ENCODE data around the gene PRR5.

PRR5 gene

GRCh38 chr22:44702479-44703198 lies 635 bp downstream of the PRR5 start:
- no peak for TF ChIP-seq CTCF (IDR thresholded peaks at IDR 0.05)
- Histone ChIP-seq H3K4me1 (peaks cover 3% of the 10 kb centered on the region), H3K9ac (no peak overlapping the region), H3K27me3 (ENCODE audit: control insufficient read depth, insufficient read depth, low read length) (no peaks in the 10 kb centered on the region), H3K36me3 (ENCODE audit: control insufficient read depth, insufficient read depth, low read length) (no peaks in the 10 kb centered on the region), H3K4me3 (ENCODE audit: low read depth, low read length) (peak overlapping the region; percentile 59), H3K27ac (no peak overlapping the region), H3K9me3 (ENCODE audit: control insufficient read depth, low read length) (no peaks in the 10 kb centered on the region), H3K4me2 (ENCODE audit: low read length) (peak overlapping the region; percentile 81), H2AFZ (peak overlapping the region; percentile 53), H3K79me2 (peaks cover 3% of the 10 kb centered on the region)

- H3K9ac ChIP-seq, result no peak overlapping the region
Measured at GRCh38 chr22:44703255-44703870, 1.4 kb downstream of the PRR5 start.

GRCh38 chr22:44704159-44705021 lies 2.4 kb downstream of the PRR5 start:
- H3K27me3 ChIP-seq (ENCODE audit: control insufficient read depth, insufficient read depth, low read length), result no peaks in the 10 kb centered on the region
- H3K4me3 ChIP-seq (ENCODE audit: low read depth, low read length), result no peak overlapping the region
- no peak overlapping the region for H3K9ac ChIP-seq
- no peak for TF ChIP-seq CTCF (IDR thresholded peaks at IDR 0.05)
- H3K4me2 ChIP-seq (ENCODE audit: low read length), result no peak overlapping the region
- no peaks in the 10 kb centered on the region for H3K9me3 ChIP-seq (ENCODE audit: control insufficient read depth, low read length)
- no peak overlapping the region for H3K27ac ChIP-seq
- H2AFZ ChIP-seq, result no peak overlapping the region
- H3K36me3 ChIP-seq (ENCODE audit: control insufficient read depth, insufficient read depth, low read length), result no peaks in the 10 kb centered on the region
- H3K4me1 ChIP-seq, result peaks cover 3% of the 10 kb centered on the region
- peaks cover 5% of the 10 kb centered on the region for H3K79me2 ChIP-seq

More at GRCh38 chr22:44703255-44703870, 1.4 kb downstream of the PRR5 start:
- H3K4me2 ChIP-seq (ENCODE audit: low read length), result peak overlapping the region; percentile 81
- no peaks in the 10 kb centered on the region for H3K36me3 ChIP-seq (ENCODE audit: control insufficient read depth, insufficient read depth, low read length)
- peak overlapping the region; percentile 59 for H3K4me3 ChIP-seq (ENCODE audit: low read depth, low read length)
- H3K79me2 ChIP-seq, result peaks cover 5% of the 10 kb centered on the region
- H3K27me3 ChIP-seq (ENCODE audit: control insufficient read depth, insufficient read depth, low read length), result no peaks in the 10 kb centered on the region
- H3K27ac ChIP-seq, result no peak overlapping the region
- H2AFZ ChIP-seq, result no peak overlapping the region
- peaks cover 3% of the 10 kb centered on the region for H3K4me1 ChIP-seq
- H3K9me3 ChIP-seq (ENCODE audit: control insufficient read depth, low read length), result no peaks in the 10 kb centered on the region
- TF ChIP-seq CTCF (IDR thresholded peaks at IDR 0.05), result no peak

- Histone ChIP-seq H2AFZ (no peak overlapping the region), H3K4me2 (ENCODE audit: low read length) (no peak overlapping the region), H3K27me3 (ENCODE audit: control insufficient read depth, insufficient read depth, low read length) (no peaks in the 10 kb centered on the region), H3K4me1 (peaks cover 3% of the 10 kb centered on the region), H3K9me3 (ENCODE audit: control insufficient read depth, low read length) (no peaks in the 10 kb centered on the region), H3K4me3 (ENCODE audit: low read depth, low read length) (no peak overlapping the region), H3K27ac (no peak overlapping the region), H3K9ac (no peak overlapping the region), H3K36me3 (ENCODE audit: control insufficient read depth, insufficient read depth, low read length) (no peaks in the 10 kb centered on the region), H3K79me2 (peaks cover 5% of the 10 kb centered on the region)
- TF ChIP-seq CTCF (IDR thresholded peaks at IDR 0.05), result no peak
Measured at GRCh38 chr22:44705022-44705297, 3.0 kb downstream of the PRR5 start.
